Measurements from ENCODE around the gene ARHGEF7. TPM values are rescaled to one million over a fixed set of nuclear protein-coding genes. Genes with fewer than 3 reads are reported as not detected.

Gene ARHGEF7
- total and polyA plus RNA-seq, 5 donors = 21.3 to 43.9 (median 35.3) TPM

- H3K9me3 ChIP-seq (ENCODE audit: control insufficient read depth, low read length) = no peaks in the 10 kb centered on the region
- intact Hi-C loops (cut with DNase I) = loop anchor here in 2 of 4 donors (10.0 kb wide), 2 partner anchors 58 to 298 kb away; partner anchors contain the start of gene ANKRD10 (in 1 of the 2)
- no peaks in the 10 kb centered on the region for H3K27me3 ChIP-seq (ENCODE audit: control insufficient read depth, insufficient read depth)
- no peak for ATAC-seq
- DNase-seq = peak in 1 of 3 donors; percentile 55
- 40% methylated on average over 4 of the region's 4 CpGs for WGBS
- peaks cover 31% of the 10 kb centered on the region for H3K4me1 ChIP-seq (ENCODE audit: control insufficient read depth, insufficient read depth, low read length)
- no peak overlapping the region for H3K27ac ChIP-seq (ENCODE audit: low read length)
- H3K4me3 ChIP-seq (ENCODE audit: low read length) = no peak overlapping the region
Measured at GRCh38 chr13:111212517-111212873, 97.4 kb downstream of the ARHGEF7 start.

GRCh38 chr13:111213964-111214726 is 99.0 kb downstream of the ARHGEF7 start:
- H3K4me3 ChIP-seq (ENCODE audit: low read length) = no peak overlapping the region
- no peak for ATAC-seq
- WGBS = 76% methylated on average over 22 of the region's 22 CpGs
- intact Hi-C loops (cut with DNase I) = loop anchor here in 2 of 4 donors (10.0 kb wide), 2 partner anchors 59 to 299 kb away; partner anchors contain the start of gene ANKRD10 (in 1 of the 2)
- peaks cover 31% of the 10 kb centered on the region for H3K4me1 ChIP-seq (ENCODE audit: control insufficient read depth, insufficient read depth, low read length)
- DNase-seq = peak in 1 of 3 donors; percentile 50
- no peaks in the 10 kb centered on the region for H3K27me3 ChIP-seq (ENCODE audit: control insufficient read depth, insufficient read depth)
- no peak overlapping the region for H3K27ac ChIP-seq (ENCODE audit: low read length)
- H3K9me3 ChIP-seq (ENCODE audit: control insufficient read depth, low read length) = no peaks in the 10 kb centered on the region

- Histone ChIP-seq H3K27ac (ENCODE audit: low read length) (no peak overlapping the region), H3K27me3 (ENCODE audit: control insufficient read depth, insufficient read depth) (no peaks in the 10 kb centered on the region), H3K4me1 (ENCODE audit: control insufficient read depth, insufficient read depth, low read length) (peaks cover 34% of the 10 kb centered on the region), H3K9me3 (ENCODE audit: control insufficient read depth, low read length) (no peaks in the 10 kb centered on the region), H3K4me3 (ENCODE audit: low read length) (no peak overlapping the region)
- intact Hi-C loops (cut with DNase I) = loop anchor here in 3 of 4 donors (5.0 to 10.0 kb wide), 3 partner anchors 61 to 301 kb away; partner anchors contain the start of gene ANKRD10 (in 1 of the 3)
- WGBS = 73% methylated on average over 19 of the region's 19 CpGs
- ATAC-seq (no peak), DNase-seq (no peak)
Measured at GRCh38 chr13:111215081-111216047, 100.3 kb downstream of the ARHGEF7 start.

GRCh38 chr13:111216166-111216960 is 101.3 kb downstream of the ARHGEF7 start:
- intact Hi-C loops (cut with DNase I) = loop anchor here in 3 of 4 donors (5.0 to 10.0 kb wide), 3 partner anchors 62 to 302 kb away; partner anchors contain the start of gene ANKRD10 (in 1 of the 3)
- H3K9me3 ChIP-seq (ENCODE audit: control insufficient read depth, low read length) = no peaks in the 10 kb centered on the region
- ATAC-seq (peak; percentile 38 to 54), DNase-seq (peak in 2 of 3 donors; percentile 60 to 63)
- H3K4me3 ChIP-seq (ENCODE audit: low read length) = no peak overlapping the region
- H3K4me1 ChIP-seq (ENCODE audit: control insufficient read depth, insufficient read depth, low read length) = peaks cover 29% of the 10 kb centered on the region
- WGBS = 81% methylated on average over 15 of the region's 15 CpGs
- no peaks in the 10 kb centered on the region for H3K27me3 ChIP-seq (ENCODE audit: control insufficient read depth, insufficient read depth)
- no peak overlapping the region for H3K27ac ChIP-seq (ENCODE audit: low read length)

GRCh38 chr13:111217641-111218040 is 102.5 kb downstream of the ARHGEF7 start:
- peak; percentile 42 to 47 for ATAC-seq
- peak in 1 of 3 donors; percentile 53 for DNase-seq
- Histone ChIP-seq H3K4me3 (ENCODE audit: low read length) (no peak overlapping the region), H3K9me3 (ENCODE audit: control insufficient read depth, low read length) (no peaks in the 10 kb centered on the region), H3K27me3 (ENCODE audit: control insufficient read depth, insufficient read depth) (no peaks in the 10 kb centered on the region), H3K4me1 (ENCODE audit: control insufficient read depth, insufficient read depth, low read length) (peaks cover 21% of the 10 kb centered on the region), H3K27ac (ENCODE audit: low read length) (no peak overlapping the region)
- intact Hi-C loops (cut with DNase I) = loop anchor here in 3 of 4 donors (5.0 to 10.0 kb wide), 3 partner anchors 63 to 303 kb away; partner anchors contain the start of gene ANKRD10 (in 1 of the 3)
- WGBS = 58% methylated on average over 13 of the region's 13 CpGs

GRCh38 chr13:111219280-111219679 is 104.2 kb downstream of the ARHGEF7 start:
- Histone ChIP-seq H3K27me3 (ENCODE audit: control insufficient read depth, insufficient read depth) (no peaks in the 10 kb centered on the region), H3K27ac (ENCODE audit: low read length) (no peak overlapping the region), H3K4me3 (ENCODE audit: low read length) (no peak overlapping the region), H3K4me1 (ENCODE audit: control insufficient read depth, insufficient read depth, low read length) (peaks cover 11% of the 10 kb centered on the region), H3K9me3 (ENCODE audit: control insufficient read depth, low read length) (no peaks in the 10 kb centered on the region)
- intact Hi-C loops (cut with DNase I) = loop anchor here in 3 of 4 donors (5.0 to 10.0 kb wide), 3 partner anchors 64 to 304 kb away; partner anchors contain the start of gene ANKRD10 (in 1 of the 3)
- ATAC-seq = peak; percentile 72 to 73
- 23% methylated on average over 4 of the region's 4 CpGs for WGBS
- peak; percentile 48 to 73 (median 67) for DNase-seq

GRCh38 chr13:111219950-111220349 is 104.8 kb downstream of the ARHGEF7 start:
- H3K4me3 ChIP-seq (ENCODE audit: low read length) = no peak overlapping the region
- 75% methylated on average over 8 of the region's 8 CpGs for WGBS
- H3K27me3 ChIP-seq (ENCODE audit: control insufficient read depth, insufficient read depth) = no peaks in the 10 kb centered on the region
- ATAC-seq = peak in 1 of 2 donors; percentile 40
- peaks cover 9% of the 10 kb centered on the region for H3K4me1 ChIP-seq (ENCODE audit: control insufficient read depth, insufficient read depth, low read length)
- no peaks in the 10 kb centered on the region for H3K9me3 ChIP-seq (ENCODE audit: control insufficient read depth, low read length)
- H3K27ac ChIP-seq (ENCODE audit: low read length) = peak overlapping the region; percentile 15
- DNase-seq = no peak
- intact Hi-C loops (cut with DNase I) = loop anchor here (5.0 to 10.0 kb wide), 5 partner anchors 65 to 305 kb away; partner anchors contain the start of gene ANKRD10 (in 1 of the 4)

GRCh38 chr13:111225166-111225565 is 110.1 kb downstream of the ARHGEF7 start:
- no peaks in the 10 kb centered on the region for H3K4me1 ChIP-seq (ENCODE audit: control insufficient read depth, insufficient read depth, low read length)
- no peaks in the 10 kb centered on the region for H3K27me3 ChIP-seq (ENCODE audit: control insufficient read depth, insufficient read depth)
- ATAC-seq (no peak), DNase-seq (no peak)
- H3K4me3 ChIP-seq (ENCODE audit: low read length) = no peak overlapping the region
- intact Hi-C loops (cut with DNase I) = loop anchor here in 3 of 4 donors (5.0 to 10.0 kb wide), 3 partner anchors 73 to 160 kb away; no protein-coding TSS in a partner anchor
- no peak overlapping the region for H3K27ac ChIP-seq (ENCODE audit: low read length)
- H3K9me3 ChIP-seq (ENCODE audit: control insufficient read depth, low read length) = no peaks in the 10 kb centered on the region
- WGBS = 80% methylated on average over 6 of the region's 6 CpGs

GRCh38 chr13:111225810-111226546 is 110.9 kb downstream of the ARHGEF7 start:
- H3K27me3 ChIP-seq (ENCODE audit: control insufficient read depth, insufficient read depth) = no peaks in the 10 kb centered on the region
- no peak for ATAC-seq
- H3K27ac ChIP-seq (ENCODE audit: low read length) = no peak overlapping the region
- DNase-seq = no peak
- no peak overlapping the region for H3K4me3 ChIP-seq (ENCODE audit: low read length)
- 73% methylated on average over 7 of the region's 7 CpGs for WGBS
- no peaks in the 10 kb centered on the region for H3K9me3 ChIP-seq (ENCODE audit: control insufficient read depth, low read length)
- H3K4me1 ChIP-seq (ENCODE audit: control insufficient read depth, insufficient read depth, low read length) = no peaks in the 10 kb centered on the region
- intact Hi-C loops (cut with DNase I) = loop anchor here in 3 of 4 donors (5.0 to 10.0 kb wide), 3 partner anchors 74 to 161 kb away; no protein-coding TSS in a partner anchor

All from right cardiac atrium (tissue), 5 donors.